GM18951 (cell line): ENCODE results near the gene NIT1.
"Not testable (repeated sequence)": the region's sequence is repeated elsewhere in the genome, so short reads cannot be mapped to it uniquely, and the experiment has no call there.

Experiments
- POLR2A ChIP-seq: IDR thresholded peaks from 4 replicates; pipeline ENCODE4 v1.6.1; 2011; ENCODE audit warnings: mild to moderate bottlenecking; ENCODE audit not compliant: insufficient read length, insufficient read depth; ENCODE audit errors: extremely low read depth
- in situ Hi-C: fragments of 300-500 bp; cut with MboI; formaldehyde crosslinking; loops from one replicate; pipeline ENCODE4 v1.12.0; 2022; ENCODE audit warnings: low sequenced_read_pairs, mixed read lengths, inconsistent platforms; ENCODE audit not compliant: unreplicated experiment

The NIT1 gene

DNA sequence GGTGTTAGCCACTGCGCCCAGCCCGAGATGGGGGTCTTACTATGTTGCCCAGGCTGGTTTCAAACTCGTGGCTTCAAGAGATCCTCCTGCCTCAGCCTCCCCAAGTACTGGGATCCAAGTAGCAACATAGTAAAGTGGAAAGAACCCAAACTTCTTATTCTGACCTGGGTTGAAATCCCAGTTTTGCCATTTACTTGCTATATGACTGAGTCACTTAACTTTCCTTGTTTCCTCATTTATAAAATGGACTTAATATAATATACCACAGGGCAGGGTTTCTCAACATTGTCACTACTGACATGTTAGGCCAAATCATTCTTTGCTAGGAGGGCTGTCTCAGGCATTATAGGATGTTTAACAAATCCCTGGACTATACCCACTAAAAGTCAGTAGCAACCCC lies 6.8 kb upstream of the NIT1 start:
- in situ Hi-C loops, result no loop called here
- TF ChIP-seq POLR2A, result no peak

- TF ChIP-seq POLR2A, result no peak
- in situ Hi-C loops, result no loop called here
These were observed 6.4 kb upstream of the NIT1 start for GRCh38 chr1:161111527-161111926.

DNA sequence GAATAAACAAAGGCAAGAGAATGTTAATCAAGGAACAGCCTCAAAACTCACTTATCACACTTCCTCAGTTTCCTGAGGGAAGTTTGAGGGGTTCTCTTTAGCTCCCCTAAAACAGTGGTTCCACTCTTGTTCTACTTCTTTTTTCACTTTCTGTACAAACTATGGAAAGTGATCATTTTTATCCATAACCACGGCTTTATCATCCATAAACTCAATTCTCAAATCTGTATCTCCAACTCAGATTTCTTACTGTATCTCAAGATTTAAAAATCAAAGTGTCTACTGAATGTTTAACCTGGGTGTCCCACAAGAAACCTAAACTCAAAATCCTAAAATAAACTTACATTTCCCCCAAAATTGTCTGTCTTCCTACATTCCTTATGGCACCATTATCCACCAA lies 4.0 kb upstream of the NIT1 start:
- TF ChIP-seq POLR2A, result no peak
- in situ Hi-C loops, result no loop called here

DNA sequence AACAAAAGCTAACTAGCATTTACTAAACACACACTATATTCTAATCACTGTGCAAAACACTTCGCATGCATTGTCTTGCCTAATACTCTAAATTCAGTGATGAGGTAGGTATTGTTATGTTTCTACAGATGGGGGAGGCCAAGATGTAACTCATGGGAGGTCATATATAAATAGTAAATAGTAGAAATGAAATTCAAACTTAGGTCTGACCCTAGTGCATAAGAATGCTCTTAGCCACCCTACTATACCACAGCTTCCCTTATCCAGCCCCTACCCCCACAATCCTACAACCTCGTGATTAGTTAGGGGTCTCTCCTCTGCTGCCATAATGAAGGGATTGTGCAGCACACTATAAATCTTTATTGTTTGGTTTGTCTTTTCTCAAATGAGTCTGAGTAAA lies 3.3 kb upstream of the NIT1 start:
- TF ChIP-seq POLR2A, result no peak
- in situ Hi-C loops, result no loop called here

- in situ Hi-C loops, result no loop called here
- no peak for TF ChIP-seq POLR2A
These were observed 2.7 kb upstream of the NIT1 start for GRCh38 chr1:161115132-161115711.

- in situ Hi-C loops, result not testable (repeated sequence)
These were observed 1.9 kb upstream of the NIT1 start for GRCh38 chr1:161115961-161116360.

DNA sequence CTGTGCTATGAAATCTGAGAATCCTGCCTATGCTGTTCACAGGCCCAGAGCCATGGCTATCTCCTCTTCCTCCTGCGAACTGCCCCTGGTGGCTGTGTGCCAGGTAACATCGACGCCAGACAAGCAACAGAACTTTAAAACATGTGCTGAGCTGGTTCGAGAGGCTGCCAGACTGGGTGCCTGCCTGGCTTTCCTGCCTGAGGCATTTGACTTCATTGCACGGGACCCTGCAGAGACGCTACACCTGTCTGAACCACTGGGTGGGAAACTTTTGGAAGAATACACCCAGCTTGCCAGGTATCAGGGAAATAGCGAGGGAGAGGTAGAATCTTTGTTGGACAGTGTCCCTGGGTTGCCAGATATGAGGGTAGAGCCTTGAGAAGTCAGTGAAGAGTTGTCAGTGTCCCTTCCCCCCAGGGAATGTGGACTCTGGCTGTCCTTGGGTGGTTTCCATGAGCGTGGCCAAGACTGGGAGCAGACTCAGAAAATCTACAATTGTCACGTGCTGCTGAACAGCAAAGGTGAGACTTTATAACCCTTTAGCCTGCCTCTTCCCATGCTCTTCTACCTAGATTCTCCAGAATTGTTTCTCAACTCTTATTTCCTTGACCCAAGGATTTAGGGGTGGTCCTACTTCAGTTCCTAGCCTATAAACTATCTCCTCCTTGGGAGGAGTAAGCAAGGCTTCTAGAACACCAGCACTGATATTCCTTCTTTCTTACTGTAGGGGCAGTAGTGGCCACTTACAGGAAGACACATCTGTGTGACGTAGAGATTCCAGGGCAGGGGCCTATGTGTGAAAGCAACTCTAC lies 1.4 kb downstream of the NIT1 start:
- in situ Hi-C loops, result no loop called here
- no peak for TF ChIP-seq POLR2A

DNA sequence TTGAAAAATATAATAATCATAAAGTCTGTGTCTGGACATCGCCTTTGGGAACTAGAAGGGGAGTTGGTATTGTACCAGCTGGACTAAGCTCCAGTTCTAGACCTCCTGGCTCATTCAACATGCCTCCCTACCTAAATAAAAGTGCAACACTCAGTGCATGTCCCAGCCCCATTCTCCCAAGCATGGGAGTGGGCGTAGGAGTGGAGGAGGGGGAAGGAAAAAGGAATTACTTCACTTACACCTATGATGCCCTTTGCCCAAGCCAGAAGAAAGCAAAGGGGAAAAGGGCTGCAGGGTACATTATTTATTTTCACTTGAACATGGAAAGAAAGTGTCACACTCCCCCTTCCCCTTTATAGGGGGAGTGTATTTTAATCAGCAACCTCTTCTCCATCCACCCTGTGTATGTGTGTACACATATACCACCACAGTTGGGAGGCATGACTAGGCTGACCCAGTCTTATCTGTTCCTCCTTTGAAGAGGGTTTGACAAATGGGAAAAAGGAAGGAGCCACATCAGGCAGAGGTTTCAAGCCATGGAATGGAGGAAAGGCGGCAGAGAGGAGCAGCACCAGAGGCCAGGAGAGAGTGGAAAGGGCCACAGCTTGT lies 3.2 kb downstream of the NIT1 start:
- in situ Hi-C loops, result no loop called here
- no peak for TF ChIP-seq POLR2A

GRCh38 chr1:161121834-161122233 lies 3.9 kb downstream of the NIT1 start:
- TF ChIP-seq POLR2A, result no peak
- in situ Hi-C loops, result no loop called here

- in situ Hi-C loops, result no loop called here
- no peak for TF ChIP-seq POLR2A
These were observed 5.1 kb downstream of the NIT1 start for GRCh38 chr1:161122967-161123366.

DNA sequence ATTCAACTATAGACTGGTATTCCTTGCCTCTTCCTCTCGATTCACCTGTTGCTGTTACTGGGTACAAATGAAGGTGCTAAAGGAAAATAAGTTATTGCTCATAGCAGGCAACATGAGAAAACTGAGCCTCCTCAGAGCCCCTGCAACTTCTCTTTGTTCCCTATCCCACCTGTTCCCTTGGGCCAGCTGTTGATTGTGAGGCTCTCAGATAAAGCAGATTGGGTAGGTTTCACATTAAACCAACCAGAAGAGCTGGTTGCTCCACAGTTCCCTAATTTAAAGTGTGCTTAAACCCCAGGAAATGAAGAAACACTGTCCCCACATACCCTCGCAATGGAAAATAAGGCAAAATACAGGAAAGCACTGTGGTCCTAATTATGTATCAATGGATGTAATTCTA lies 9.7 kb downstream of the NIT1 start:
- in situ Hi-C loops, result no loop called here
- TF ChIP-seq POLR2A, result no peak

DNA sequence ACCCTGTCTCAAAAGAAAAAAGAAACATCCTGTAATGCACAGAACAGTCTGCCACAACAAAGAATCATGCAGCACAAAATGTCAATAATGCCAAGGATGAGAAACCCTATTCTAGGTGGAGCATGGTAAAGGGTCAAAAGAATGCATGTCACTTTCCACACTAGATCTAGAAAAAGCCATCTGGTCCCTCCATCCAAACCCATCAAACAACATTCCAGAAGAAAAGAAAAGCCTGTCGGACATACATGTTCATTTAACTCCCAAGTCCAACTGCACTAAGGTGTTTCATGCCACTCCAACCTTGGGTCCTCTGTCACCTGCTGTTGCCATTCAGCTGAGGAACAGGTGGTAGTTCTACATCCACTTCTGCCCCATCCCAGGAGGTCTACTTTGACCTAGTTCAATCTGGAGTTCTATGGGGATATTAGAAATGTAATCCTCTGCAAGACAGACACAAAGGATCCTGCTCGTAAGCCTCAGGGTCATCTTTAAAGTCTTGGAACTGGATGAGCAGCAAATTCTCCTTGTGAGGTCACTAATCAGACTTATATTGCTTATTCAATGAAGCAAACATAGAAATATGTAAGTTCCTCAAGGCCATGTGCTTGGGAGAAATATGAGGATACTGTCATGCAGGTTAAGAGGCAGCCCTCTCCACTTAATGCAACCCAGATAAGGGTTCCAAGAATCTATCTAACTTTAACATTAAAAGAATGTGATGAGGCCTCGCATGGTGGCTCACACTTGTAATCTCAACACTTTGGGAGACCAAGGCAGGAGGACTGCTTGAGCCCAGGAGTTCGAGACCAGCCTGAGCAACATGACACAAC lies 10.9 kb downstream of the NIT1 start:
- in situ Hi-C loops, result no loop called here
- no peak for TF ChIP-seq POLR2A

DNA sequence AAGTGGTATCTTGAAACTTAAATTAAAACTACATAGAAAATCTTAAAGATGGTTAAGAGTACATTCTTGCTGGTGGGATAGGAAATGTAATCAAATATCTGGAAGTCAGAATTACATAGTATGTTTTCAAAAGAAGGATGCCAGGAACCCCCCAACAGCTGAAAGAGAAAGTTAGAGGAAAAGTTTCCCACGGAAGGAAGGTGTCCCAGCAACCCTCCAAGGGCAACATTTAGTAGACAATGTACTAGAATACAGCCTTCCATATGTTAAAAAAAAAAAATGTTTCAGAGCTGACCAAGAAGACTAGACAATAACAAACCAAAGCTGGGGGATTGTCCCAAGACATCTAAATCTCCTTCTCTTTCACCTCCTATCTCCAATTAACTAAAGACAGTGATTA lies 12.4 kb downstream of the NIT1 start:
- in situ Hi-C loops, result no loop called here
- TF ChIP-seq POLR2A, result no peak
